Activated T-cell treated with anti-CD3 and anti-CD28 coated beads, Interleukin-2, amount 50 U/mL, for 48 hours (primary cell): ENCODE results near the gene KRTAP1-5.
"Not testable (repeated sequence)": the region's sequence is repeated elsewhere in the genome, so short reads cannot be mapped to it uniquely, and the experiment has no call there.

Experiments used
- DNase-seq, 2 experiments: peaks; one replicate each; pipeline ENCODE4 v3.0.0-alpha.2; 2020

The KRTAP1-5 gene

GRCh38 chr17:41002814-41003213 lies 24.2 kb downstream of the KRTAP1-5 start:
- no peak for DNase-seq

GRCh38 chr17:41001795-41002194 lies 25.2 kb downstream of the KRTAP1-5 start:
- DNase-seq = no peak

DNA sequence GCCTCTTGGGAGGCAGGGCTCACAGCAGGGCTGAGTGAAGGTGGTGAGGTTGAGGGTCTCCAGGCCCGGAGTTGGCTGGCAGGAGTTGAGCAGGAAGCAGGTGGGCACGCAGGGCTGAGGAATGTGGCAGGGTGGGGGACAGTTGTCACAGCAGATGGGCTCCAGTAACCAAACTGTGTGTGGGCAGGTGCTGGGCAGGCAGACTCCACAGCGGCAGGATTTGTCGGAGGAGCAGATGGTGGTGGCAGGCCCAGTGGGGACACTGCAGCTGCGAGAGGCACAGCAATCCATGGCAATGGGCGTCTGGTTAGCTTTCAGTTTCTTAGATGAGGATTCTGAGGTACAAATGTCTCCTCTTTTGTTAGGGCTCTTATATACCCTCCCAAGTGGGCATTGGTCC lies 27.4 kb downstream of the KRTAP1-5 start, which contains the start of gene KRTAP3-2:
KRTAP3-2 (minus strand) TSS at position 344 of the 400 bp plus-strand sequence; CDS start at position 291, 53 bp downstream.
- DNase-seq = not testable (repeated sequence)

DNA sequence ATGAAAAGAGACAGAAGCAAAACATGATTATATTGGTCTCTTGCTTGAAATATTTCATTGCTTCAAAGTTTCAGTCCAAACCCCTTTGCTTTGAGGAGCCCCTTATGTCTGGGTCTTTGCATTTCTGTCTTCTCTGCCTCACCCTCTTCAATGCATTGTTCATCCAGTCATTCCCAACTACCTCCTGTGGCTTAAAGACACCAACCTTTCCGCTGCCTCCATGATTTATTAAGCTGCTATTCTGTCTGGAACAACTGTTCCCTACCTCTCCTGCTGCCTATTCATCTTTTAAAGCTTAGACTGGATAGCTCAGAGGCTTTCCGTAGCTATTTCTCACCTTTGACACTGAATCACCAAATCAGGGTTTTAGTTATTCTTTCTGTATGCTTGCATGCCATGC lies 29.6 kb downstream of the KRTAP1-5 start:
- no peak for DNase-seq

DNA sequence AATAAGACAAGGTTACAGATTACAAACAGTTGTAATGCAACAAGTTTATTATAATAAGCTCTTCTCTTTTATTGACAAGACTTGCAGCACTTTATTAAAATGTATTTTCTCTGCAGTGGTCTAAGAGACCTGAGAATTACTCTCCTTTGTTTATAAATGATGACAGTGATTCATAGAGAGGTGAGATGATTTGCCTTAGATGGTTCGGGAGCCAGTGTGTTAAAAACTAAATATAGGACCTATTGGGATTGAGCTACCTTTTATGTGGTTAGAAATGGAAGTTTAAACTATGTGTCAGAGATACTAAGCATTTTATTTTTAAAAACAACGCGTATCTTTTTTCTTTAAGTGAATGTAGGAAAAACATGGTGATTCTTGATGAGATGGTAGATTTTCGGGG lies 30.2 kb downstream of the KRTAP1-5 start:
- DNase-seq = no peak

- no peak for DNase-seq
Measured at GRCh38 chr17:40995116-40995515, 31.9 kb downstream of the KRTAP1-5 start.

DNA sequence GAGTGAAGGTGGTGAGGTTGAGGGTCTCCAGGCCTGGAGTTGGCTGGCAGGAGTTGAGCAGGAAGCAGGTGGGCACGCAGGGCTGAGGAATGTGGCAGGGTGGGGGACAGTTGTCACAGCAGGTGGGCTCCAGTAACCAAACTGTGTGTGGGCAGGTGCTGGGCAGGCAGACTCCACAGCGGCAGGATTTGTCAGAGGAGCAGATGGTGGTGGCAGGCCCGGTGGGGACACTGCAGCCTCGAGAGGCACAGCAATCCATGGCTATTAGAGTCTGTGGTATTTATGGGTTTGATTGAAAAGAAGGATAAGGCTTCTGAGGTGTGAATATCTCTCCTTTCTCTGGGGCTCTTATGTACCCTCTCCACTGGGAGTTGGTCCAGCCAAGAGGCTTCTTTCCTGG lies 33.2 kb downstream of the KRTAP1-5 start, which contains the start of gene KRTAP3-3:
KRTAP3-3 (minus strand) TSS at position 326 of the 400 bp plus-strand sequence; CDS start at position 259, 67 bp downstream.
- no peak for DNase-seq

- no peak for DNase-seq
Measured at GRCh38 chr17:40993084-40993483, 33.9 kb downstream of the KRTAP1-5 start.

DNA sequence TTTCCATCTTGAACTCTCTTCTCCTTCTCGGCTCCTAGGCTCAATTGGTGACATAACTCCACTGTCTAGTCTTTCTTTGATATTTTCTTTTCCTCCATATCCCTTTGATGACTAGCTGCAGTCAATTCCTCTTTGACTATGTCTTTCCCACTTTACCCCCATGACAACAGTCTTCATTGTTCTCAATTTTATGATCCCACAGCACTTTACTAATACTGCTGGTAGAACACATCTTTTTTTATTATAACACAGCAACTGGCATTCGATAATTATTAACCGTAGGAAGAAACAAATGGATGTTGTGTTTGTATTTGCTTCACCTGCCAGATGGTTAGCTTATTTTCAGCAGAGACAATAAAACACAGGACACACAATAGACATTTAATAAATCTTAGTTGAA lies 34.3 kb downstream of the KRTAP1-5 start:
- DNase-seq = no peak

DNA sequence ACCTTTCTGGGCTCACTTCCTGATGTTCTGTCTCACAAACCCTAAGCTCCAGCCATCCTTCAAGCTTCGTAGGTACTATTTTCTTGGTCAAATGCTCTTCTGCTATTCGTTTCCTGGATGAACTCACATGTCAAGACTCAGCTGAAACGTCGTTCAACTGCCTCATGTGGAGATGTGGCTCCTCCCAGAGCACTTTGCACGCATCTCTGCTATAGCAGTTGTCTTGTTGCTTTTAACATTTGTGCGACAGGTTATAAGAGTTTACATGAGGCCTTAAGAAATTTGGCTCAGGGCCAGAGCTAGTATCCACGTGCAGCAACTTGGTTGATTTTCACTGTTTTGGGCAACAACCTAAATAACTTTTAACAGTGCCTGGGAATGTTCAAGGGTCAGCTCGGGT lies 40.1 kb downstream of the KRTAP1-5 start:
- no peak for DNase-seq

DNA sequence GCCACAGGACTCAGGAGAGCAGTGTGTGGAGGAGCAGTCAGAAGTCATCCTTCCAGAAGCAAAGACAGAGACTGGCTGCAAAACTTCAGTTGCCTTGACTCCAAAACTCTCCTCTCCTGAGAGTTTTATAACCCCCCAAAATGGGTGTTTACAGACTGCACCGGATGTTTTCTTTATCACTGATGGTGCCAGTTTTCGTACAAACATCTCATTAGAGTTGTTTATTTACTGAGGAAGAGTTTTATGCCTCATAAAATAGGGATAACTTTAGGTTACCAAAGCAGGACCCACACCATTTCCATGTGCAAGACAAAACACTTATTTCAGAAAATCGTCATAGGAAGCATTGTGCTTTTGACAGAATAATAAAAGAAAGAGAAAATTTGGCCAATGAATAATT lies 42.8 kb downstream of the KRTAP1-5 start, which contains the start of gene KRT40:
KRT40 (minus strand) TSS at position 101 of the 400 bp plus-strand sequence; CDS start at position 48, 53 bp downstream.
- DNase-seq = no peak

DNA sequence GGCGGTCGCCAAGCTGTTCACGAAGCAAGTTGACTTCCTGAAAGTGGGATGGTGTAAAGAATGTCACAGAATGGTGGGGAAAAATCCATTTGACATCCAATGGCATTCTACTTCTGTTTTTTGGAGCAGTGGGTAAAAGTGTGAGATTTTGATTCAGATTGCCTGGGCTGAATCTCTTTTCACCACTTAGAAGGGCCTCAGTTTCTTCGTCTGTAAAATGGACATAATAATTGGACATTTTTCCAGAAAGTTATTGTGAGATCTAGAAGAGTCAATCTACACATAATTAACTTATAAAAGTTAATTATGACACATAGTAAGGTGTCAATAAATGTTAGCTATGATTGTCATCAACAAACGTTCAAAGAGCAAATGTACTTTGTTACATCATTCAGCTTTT lies 45.9 kb downstream of the KRTAP1-5 start:
- no peak for DNase-seq

GRCh38 chr17:40980596-40980995 lies 46.4 kb downstream of the KRTAP1-5 start:
- no peak for DNase-seq

DNA sequence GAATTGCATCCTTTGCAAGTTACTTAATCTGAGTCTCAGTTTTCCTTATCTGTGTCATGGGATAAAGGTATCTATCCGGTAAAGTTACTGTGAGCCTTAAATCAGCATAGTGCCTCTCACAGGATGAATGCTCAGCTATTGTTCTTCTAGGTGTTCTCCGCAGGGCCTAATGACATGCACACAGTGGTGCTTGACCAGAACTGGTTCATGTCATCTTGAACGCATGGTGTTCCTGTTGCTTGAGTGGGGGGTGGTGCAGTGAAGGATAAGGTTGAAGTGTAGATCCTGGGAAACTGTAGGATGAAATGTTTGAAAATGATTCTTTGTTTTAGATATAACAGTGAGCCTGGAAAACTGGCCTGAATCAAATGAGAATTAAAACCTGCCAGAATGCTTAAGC lies 46.9 kb downstream of the KRTAP1-5 start:
- no peak for DNase-seq

DNA sequence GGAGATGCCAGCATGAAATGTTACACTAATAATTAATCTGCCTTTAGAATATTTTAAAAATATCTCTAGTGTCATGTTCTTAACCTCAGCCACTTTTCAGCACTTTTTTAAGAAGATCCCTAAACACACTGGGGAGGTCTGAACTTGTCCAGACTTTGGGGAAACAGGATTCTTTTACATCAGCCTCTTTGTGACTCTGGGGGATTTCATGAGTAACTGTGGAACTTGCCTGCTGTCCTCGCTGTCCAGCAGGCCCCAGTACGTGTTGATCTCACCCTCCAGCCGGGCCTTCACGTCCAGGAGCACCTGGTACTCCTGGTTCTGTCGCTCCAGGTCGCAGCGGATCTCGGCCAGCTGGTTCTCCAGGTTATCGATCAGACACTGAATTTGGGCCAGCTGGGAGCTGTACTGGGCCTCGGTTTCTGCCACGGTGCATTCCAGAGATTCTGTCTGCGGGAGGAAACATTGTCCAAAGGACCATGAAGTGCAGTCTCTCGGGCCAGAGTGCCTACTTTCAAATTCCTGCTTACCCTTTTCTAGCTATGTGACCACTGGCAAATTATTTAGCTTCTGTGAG lies 48.3 kb downstream of the KRTAP1-5 start:
- DNase-seq = no peak
